ENCODE data around the gene LARP4B. TPM values are rescaled to one million over a fixed set of nuclear protein-coding genes. Genes with fewer than 3 reads are reported as not detected.

LARP4B gene
- total RNA-seq, 4 donors from 2014 or later = 24.9 to 47.5 (median 35.2) TPM

DNA sequence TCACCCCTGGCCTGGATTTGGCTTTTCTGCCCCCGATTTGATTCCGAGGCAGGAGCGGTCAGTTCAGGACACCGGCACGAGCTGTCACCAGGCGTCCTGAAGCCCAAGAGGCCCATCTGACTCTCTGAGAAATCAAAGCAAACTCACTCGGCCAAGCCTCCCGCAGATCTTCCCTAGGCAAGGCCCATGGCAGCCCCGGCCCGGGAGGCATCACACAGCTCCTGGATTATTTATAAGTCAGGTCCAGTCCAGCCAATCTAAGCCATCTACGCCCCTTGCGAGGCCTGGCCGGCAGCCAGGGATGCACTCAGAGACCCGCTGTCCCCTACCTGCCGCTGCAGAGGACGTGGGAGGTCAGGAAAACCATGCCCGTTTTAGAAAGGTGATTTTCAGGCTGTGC, 154.7 kb downstream of the LARP4B start:
- peaks cover 0 to 14% (median 0%) of the 10 kb centered on the region in 3 donors for H3K4me1 ChIP-seq
- no peaks in the 10 kb centered on the region for H3K27me3 ChIP-seq
- no peak for ATAC-seq
- H3K36me3 ChIP-seq = no peaks in the 10 kb centered on the region
- TF ChIP-seq EP300 (IDR thresholded peaks at IDR 0.05) (no peak), POLR2A (IDR thresholded peaks at IDR 0.05) (no peak), POLR2AphosphoS5 (IDR thresholded peaks at IDR 0.05) (no peak)
- TF ChIP-seq, protein P1, sequence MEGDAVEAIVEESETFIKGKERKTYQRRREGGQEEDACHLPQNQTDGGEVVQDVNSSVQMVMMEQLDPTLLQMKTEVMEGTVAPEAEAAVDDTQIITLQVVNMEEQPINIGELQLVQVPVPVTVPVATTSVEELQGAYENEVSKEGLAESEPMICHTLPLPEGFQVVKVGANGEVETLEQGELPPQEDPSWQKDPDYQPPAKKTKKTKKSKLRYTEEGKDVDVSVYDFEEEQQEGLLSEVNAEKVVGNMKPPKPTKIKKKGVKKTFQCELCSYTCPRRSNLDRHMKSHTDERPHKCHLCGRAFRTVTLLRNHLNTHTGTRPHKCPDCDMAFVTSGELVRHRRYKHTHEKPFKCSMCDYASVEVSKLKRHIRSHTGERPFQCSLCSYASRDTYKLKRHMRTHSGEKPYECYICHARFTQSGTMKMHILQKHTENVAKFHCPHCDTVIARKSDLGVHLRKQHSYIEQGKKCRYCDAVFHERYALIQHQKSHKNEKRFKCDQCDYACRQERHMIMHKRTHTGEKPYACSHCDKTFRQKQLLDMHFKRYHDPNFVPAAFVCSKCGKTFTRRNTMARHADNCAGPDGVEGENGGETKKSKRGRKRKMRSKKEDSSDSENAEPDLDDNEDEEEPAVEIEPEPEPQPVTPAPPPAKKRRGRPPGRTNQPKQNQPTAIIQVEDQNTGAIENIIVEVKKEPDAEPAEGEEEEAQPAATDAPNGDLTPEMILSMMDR (IDR thresholded peaks at IDR 0.05) = no peak
- WGBS, 2 donors (ENCODE audit: low coverage in 1 of 2) = no CpG with 5 or more reads among the region's 17 CpGs
- H3K9me3 ChIP-seq = no peaks in the 10 kb centered on the region
- no peak overlapping the region for H3K27ac ChIP-seq
- no peak overlapping the region for H3K4me3 ChIP-seq

- 45 to 93% methylated on average over 4 to 10 of the region's 38 CpGs for WGBS, 2 donors (ENCODE audit: low coverage in 1 of 2)
- Histone ChIP-seq H3K4me1 (peaks cover 0 to 14% (median 0%) of the 10 kb centered on the region in 3 donors), H3K27ac (peak overlapping the region in 2 of 4 donors; percentile 19 to 53), H3K4me3 (no peak overlapping the region), H3K36me3 (no peaks in the 10 kb centered on the region), H3K27me3 (no peaks in the 10 kb centered on the region), H3K9me3 (no peaks in the 10 kb centered on the region)
- TF ChIP-seq POLR2AphosphoS5 (IDR thresholded peaks at IDR 0.05) (peak; percentile 75), EP300 (IDR thresholded peaks at IDR 0.05) (no peak)
- ATAC-seq = peak; percentile 86
These were observed 156.0 kb downstream of the LARP4B start for GRCh38 chr10:775245-776075.

DNA sequence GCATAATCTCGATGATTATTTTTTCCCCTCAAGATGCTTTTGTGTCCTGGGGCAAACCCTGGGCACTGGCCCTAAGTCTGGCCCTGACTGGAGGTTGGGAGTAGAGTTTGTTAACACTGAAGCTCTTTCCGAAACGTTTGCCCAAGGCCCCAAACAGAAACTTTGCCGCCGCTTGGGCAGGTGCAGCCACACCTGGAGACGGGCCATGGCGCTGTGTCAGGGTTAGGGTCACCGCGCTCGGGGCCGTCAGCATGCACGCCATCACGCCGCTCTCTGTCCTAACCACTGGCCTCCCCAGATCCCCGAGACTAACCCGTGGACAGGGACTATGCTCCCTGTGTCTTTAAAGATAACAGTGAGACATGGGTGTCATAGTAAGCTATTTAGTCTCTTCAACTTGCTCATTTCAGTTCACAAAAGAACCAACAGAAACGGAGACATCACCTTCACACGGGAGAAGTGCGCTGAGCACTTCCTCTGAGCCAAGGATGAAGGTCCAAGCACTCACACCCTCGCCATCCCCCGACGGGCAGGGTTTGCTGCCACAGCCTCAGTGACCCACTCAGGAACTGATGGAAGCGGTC, 156.8 kb downstream of the LARP4B start:
- Histone ChIP-seq H3K36me3 (no peaks in the 10 kb centered on the region), H3K4me1 (peaks cover 0 to 14% (median 0%) of the 10 kb centered on the region in 3 donors), H3K27ac (peak overlapping the region in 2 of 4 donors; percentile 19 to 53), H3K4me3 (no peak overlapping the region), H3K9me3 (peaks cover 0 to 1% (median 0%) of the 10 kb centered on the region in 3 donors), H3K27me3 (no peaks in the 10 kb centered on the region)
- no peak for TF ChIP-seq POLR2A (IDR thresholded peaks at IDR 0.05)
- no peak for TF ChIP-seq EP300 (IDR thresholded peaks at IDR 0.05)
- TF ChIP-seq, protein P1 (IDR thresholded peaks at IDR 0.05) = no peak
- no peak for TF ChIP-seq POLR2AphosphoS5 (IDR thresholded peaks at IDR 0.05)
- 71 to 100% methylated on average over 1 to 7 of the region's 23 CpGs for WGBS, 2 donors (ENCODE audit: low coverage in 1 of 2)
- no peak for ATAC-seq

GRCh38 chr10:774223-774622, 157.3 kb downstream of the LARP4B start:
- Histone ChIP-seq H3K27ac (no peak overlapping the region), H3K36me3 (no peaks in the 10 kb centered on the region), H3K27me3 (no peaks in the 10 kb centered on the region), H3K9me3 (peaks cover 0 to 7% (median 0%) of the 10 kb centered on the region in 3 donors), H3K4me3 (no peak overlapping the region), H3K4me1 (peaks cover 0 to 14% (median 0%) of the 10 kb centered on the region in 3 donors)
- TF ChIP-seq, protein P1 (IDR thresholded peaks at IDR 0.05) = no peak
- TF ChIP-seq POLR2A (IDR thresholded peaks at IDR 0.05) = no peak
- 89 to 90% methylated on average over 7 to 12 of the region's 13 CpGs for WGBS, 2 donors (ENCODE audit: low coverage in 1 of 2)
- no peak for ATAC-seq

DNA sequence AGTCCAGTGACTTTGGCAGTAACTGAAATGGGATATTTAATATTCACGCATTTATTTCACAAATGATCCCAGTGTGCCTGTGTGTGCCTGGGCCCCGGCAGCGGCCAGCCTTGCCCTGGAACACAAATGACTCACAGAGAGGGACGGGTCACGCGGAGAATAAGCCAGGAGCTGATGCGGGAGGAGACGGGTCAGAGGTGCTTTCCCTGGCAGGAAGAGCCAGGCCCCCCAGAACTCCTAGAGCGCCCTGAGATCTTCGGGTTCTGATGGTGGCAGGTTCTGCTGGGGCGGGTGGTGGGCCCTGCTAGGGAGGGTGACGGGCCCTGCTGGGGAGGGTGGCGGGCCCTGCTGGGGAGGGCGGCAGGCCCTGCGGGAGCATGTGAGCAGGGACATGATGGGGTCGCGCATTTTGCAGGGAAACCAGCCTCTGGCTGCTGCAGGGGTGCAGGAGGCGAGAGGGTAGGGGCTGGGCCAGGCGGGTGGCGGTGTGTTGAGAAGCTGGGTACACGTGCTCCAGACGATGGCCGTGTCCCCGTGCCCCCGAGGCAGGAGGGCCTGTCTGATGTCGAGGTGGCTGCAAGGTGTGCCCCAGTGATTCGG, 157.8 kb downstream of the LARP4B start:
- Histone ChIP-seq H3K36me3 (no peaks in the 10 kb centered on the region), H3K27me3 (no peaks in the 10 kb centered on the region), H3K9me3 (peaks cover 0 to 12% (median 0%) of the 10 kb centered on the region in 3 donors), H3K27ac (no peak overlapping the region), H3K4me1 (peaks cover 0 to 14% (median 0%) of the 10 kb centered on the region in 3 donors), H3K4me3 (no peak overlapping the region)
- no peak for ATAC-seq
- TF ChIP-seq, protein P1 (IDR thresholded peaks at IDR 0.05) = no peak
- TF ChIP-seq POLR2AphosphoS5 (IDR thresholded peaks at IDR 0.05) (no peak), EP300 (IDR thresholded peaks at IDR 0.05) (no peak), POLR2A (IDR thresholded peaks at IDR 0.05) (no peak)
- WGBS, 2 donors (ENCODE audit: low coverage in 1 of 2) = 92 to 96% methylated on average over 7 to 10 of the region's 27 CpGs

Data from gastroesophageal sphincter (tissue), 4 donors.